Progenitor cell of endocrine pancreas (in vitro differentiated cells): ENCODE measurements around the gene FRY. TPM values are rescaled to one million over a fixed set of nuclear protein-coding genes. Genes with fewer than 3 reads are reported as not detected.

Experiments
- DNase-seq: peaks from one replicate; pipeline ENCODE4 v3.0.0; 2021; ENCODE audit warnings: low spot score; ENCODE audit not compliant: unreplicated experiment
- H3K27ac Mint-ChIP-seq: 2 replicates; pipeline ENCODE4 v1.8.0; 2021; ENCODE audit warnings: mild to moderate bottlenecking, moderate library complexity, mixed read lengths
- H3K27me3 Mint-ChIP-seq: 2 replicates; pipeline ENCODE4 v1.8.0; 2021; ENCODE audit warnings: mixed read lengths
- H3K36me3 Mint-ChIP-seq: 2 replicates; pipeline ENCODE4 v1.8.0; 2022; ENCODE audit warnings: mixed read lengths; ENCODE audit not compliant: insufficient read depth
- H3K4me1 Mint-ChIP-seq: 2 replicates; pipeline ENCODE4 v1.8.0; 2021; ENCODE audit warnings: low read depth, mixed read lengths
- H3K4me3 Mint-ChIP-seq: 2 replicates; pipeline ENCODE4 v1.8.0; 2021; ENCODE audit warnings: low read depth, mild to moderate bottlenecking, moderate library complexity, mixed read lengths
- H3K9me3 Mint-ChIP-seq: 2 replicates; pipeline ENCODE4 v1.8.0; 2021; ENCODE audit warnings: low read depth, mixed read lengths
- CTCF ChIP-seq: fragments of 200-600 bp; sonication (generic); IDR thresholded peaks from one replicate; pipeline ENCODE4 v1.5.0; 2021; ENCODE audit warnings: antibody characterized with exemption, mild to moderate bottlenecking; ENCODE audit not compliant: unreplicated experiment
- total RNA-seq: library from RNA; stranded (reverse); gene quantifications from 2 replicates; pipeline ENCODE4 v1.2.1, GENCODE V29; 2021

FRY gene
- total RNA-seq, 1 donor from 2014 or later: 14.3 TPM

GRCh38 chr13:32208860-32209259 lies 177.3 kb downstream of the FRY start:
- Mint-ChIP-seq H3K4me1 (peaks cover 11% of the 10 kb centered on the region), H3K9me3 (no peaks in the 10 kb centered on the region), H3K27ac (no peak overlapping the region), H3K27me3 (no peaks in the 10 kb centered on the region), H3K4me3 (no peak overlapping the region), H3K36me3 (no peaks in the 10 kb centered on the region)
- TF ChIP-seq CTCF: no peak
- DNase-seq: no peak

- H3K9me3 Mint-ChIP-seq: no peaks in the 10 kb centered on the region
- no peak overlapping the region for H3K4me3 Mint-ChIP-seq
- H3K4me1 Mint-ChIP-seq: peaks cover 11% of the 10 kb centered on the region
- no peak overlapping the region for H3K27ac Mint-ChIP-seq
- no peaks in the 10 kb centered on the region for H3K36me3 Mint-ChIP-seq
- no peak for DNase-seq
- no peak for TF ChIP-seq CTCF
- no peaks in the 10 kb centered on the region for H3K27me3 Mint-ChIP-seq
Measured at GRCh38 chr13:32209652-32210051, 178.1 kb downstream of the FRY start.

- DNase-seq: no peak
- peaks cover 11% of the 10 kb centered on the region for H3K4me1 Mint-ChIP-seq
- no peak for TF ChIP-seq CTCF
Measured at GRCh38 chr13:32210101-32210500, 178.5 kb downstream of the FRY start.

GRCh38 chr13:32211813-32212212 lies 180.2 kb downstream of the FRY start:
- no peaks in the 10 kb centered on the region for H3K36me3 Mint-ChIP-seq
- TF ChIP-seq CTCF: no peak
- no peak for DNase-seq
- H3K9me3 Mint-ChIP-seq: no peaks in the 10 kb centered on the region
- no peak overlapping the region for H3K4me3 Mint-ChIP-seq
- no peaks in the 10 kb centered on the region for H3K27me3 Mint-ChIP-seq
- no peak overlapping the region for H3K27ac Mint-ChIP-seq
- H3K4me1 Mint-ChIP-seq: peaks cover 3% of the 10 kb centered on the region

More at GRCh38 chr13:32210101-32210500, 178.5 kb downstream of the FRY start:
- Mint-ChIP-seq H3K4me3 (no peak overlapping the region), H3K9me3 (no peaks in the 10 kb centered on the region), H3K36me3 (no peaks in the 10 kb centered on the region), H3K27me3 (no peaks in the 10 kb centered on the region), H3K27ac (no peak overlapping the region)

- TF ChIP-seq CTCF: no peak
- Mint-ChIP-seq H3K27me3 (no peaks in the 10 kb centered on the region), H3K9me3 (no peaks in the 10 kb centered on the region), H3K4me3 (no peak overlapping the region), H3K27ac (no peak overlapping the region), H3K36me3 (no peaks in the 10 kb centered on the region), H3K4me1 (no peaks in the 10 kb centered on the region)
- no peak for DNase-seq
Measured at GRCh38 chr13:32212421-32212820, 180.8 kb downstream of the FRY start.
